NCI-H82 treated with DMSO at 0.1 percent for 48 hours (cell line): ENCODE results near the gene CX3CL1.

Source experiments
- DNase-seq: peaks from one replicate; lab custom pipeline; 2025; ENCODE audit not compliant: unreplicated experiment; lab: John Stamatoyannopoulos, UW

CX3CL1 gene

GRCh38 chr16:57432989-57433388 lies 60.7 kb downstream of the CX3CL1 start:
- DNase-seq = no peak

- no peak for DNase-seq
Measured at GRCh38 chr16:57434003-57434402, 61.7 kb downstream of the CX3CL1 start.
